Measurements from ENCODE around the gene FITM2.

- TF ChIP-seq CTCF (IDR thresholded peaks at IDR 0.05 in 2 of 3, conservative IDR thresholded peaks at IDR 0.05 in 1 of 3; ENCODE audit: control insufficient read depth in 2 of 3, extremely low read depth in 1 of 3, insufficient read depth in 1 of 3, low read depth in 3 of 3, low read length in 3 of 3) (no peak), RELA (IDR thresholded peaks at IDR 0.05; ENCODE audit: borderline replicate concordance, partially characterized antibody) (no peak), EZH2 (IDR thresholded peaks at IDR 0.05; ENCODE audit: borderline replicate concordance, control insufficient read depth, low read depth, low read length) (no peak), SUZ12 (IDR thresholded peaks at IDR 0.05; ENCODE audit: unreplicated experiment) (no peak), POLR2AphosphoS5 (IDR thresholded peaks at IDR 0.05; ENCODE audit: low read length) (no peak), FOXK2 (IDR thresholded peaks at IDR 0.05) (no peak), CHD2 (IDR thresholded peaks at IDR 0.05; ENCODE audit: borderline replicate concordance, low read depth, low read length) (no peak), NR2C2 (IDR thresholded peaks at IDR 0.05; ENCODE audit: borderline replicate concordance, control insufficient read depth, insufficient read length, low read depth) (no peak), CUX1 (IDR thresholded peaks at IDR 0.05; ENCODE audit: insufficient replicate concordance, low read depth, low read length) (no peak), NFIC (IDR thresholded peaks at IDR 0.05; ENCODE audit: low read depth, low read length) (no peak), POLR2AphosphoS2 (IDR thresholded peaks at IDR 0.05; ENCODE audit: low read depth, low read length) (no peak)
These were observed 31.2 kb upstream of the FITM2 start for GRCh38 chr20:44342248-44342647.

All from GM12878 (cell line).